Astrocyte of the cerebellum (primary cell): ENCODE data around the gene PCSK6.

Experiments used
- DNase-seq: peaks from one replicate; pipeline ENCODE4 v3.0.0-alpha.2; 2011; ENCODE audit warnings: low read depth
- H3K4me3 ChIP-seq: 2 replicates; pipeline ENCODE4 v1.5.1; 2011; ENCODE audit warnings: mild to moderate bottlenecking, low read depth, low read length, moderate library complexity
- in situ Hi-C: cut with HindIII; loops from 2 replicates; pipeline ENCODE4 v1.10.0; 2017; ENCODE audit warnings: low sequenced_read_pairs
- TF ChIP-seq, protein P1 (sequence below): IDR thresholded peaks from 2 replicates; pipeline ENCODE4 v1.5.1; 2012; ENCODE audit warnings: low read length, low read depth, moderate library complexity, mild to moderate bottlenecking; ENCODE audit errors: missing control alignments

PCSK6 gene

DNA sequence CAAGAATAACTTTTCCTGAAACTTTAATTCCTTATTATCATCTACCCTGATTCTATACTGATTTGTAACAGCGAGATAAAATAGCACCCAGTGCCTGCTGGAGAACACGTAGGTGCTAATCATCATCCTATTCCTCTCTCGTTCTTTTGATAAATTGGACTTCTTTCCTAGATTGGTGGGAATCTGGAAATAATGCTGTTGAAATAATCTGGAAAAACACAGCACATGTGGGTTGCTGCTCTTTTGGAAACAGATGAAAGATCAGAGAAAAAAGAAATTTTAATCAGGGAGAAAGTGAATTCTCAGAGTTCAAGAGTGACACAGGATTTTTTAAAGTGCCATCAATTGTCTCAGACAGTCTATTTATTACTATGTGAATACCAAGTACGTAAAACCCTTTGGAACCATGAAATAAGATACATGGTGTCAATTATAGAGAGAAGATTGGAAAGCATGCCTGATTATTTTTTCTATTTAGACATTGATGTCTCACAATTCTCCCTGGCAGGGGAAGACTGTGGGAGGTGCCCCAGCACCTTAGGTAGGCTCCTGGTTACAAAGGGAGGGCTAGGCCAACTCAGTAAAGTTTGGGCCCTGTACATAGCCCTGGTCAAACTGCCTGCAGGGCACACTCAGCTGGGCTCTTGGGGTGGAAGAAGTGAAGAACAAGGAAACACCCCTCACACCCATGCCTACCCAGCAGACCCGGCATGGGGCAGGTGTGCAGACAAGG is 134.4 kb downstream of the PCSK6 start:
- TF ChIP-seq, protein P1, sequence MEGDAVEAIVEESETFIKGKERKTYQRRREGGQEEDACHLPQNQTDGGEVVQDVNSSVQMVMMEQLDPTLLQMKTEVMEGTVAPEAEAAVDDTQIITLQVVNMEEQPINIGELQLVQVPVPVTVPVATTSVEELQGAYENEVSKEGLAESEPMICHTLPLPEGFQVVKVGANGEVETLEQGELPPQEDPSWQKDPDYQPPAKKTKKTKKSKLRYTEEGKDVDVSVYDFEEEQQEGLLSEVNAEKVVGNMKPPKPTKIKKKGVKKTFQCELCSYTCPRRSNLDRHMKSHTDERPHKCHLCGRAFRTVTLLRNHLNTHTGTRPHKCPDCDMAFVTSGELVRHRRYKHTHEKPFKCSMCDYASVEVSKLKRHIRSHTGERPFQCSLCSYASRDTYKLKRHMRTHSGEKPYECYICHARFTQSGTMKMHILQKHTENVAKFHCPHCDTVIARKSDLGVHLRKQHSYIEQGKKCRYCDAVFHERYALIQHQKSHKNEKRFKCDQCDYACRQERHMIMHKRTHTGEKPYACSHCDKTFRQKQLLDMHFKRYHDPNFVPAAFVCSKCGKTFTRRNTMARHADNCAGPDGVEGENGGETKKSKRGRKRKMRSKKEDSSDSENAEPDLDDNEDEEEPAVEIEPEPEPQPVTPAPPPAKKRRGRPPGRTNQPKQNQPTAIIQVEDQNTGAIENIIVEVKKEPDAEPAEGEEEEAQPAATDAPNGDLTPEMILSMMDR, result no peak
- no peak overlapping the region for H3K4me3 ChIP-seq
- in situ Hi-C loops, result no loop called here
- no peak for DNase-seq

DNA sequence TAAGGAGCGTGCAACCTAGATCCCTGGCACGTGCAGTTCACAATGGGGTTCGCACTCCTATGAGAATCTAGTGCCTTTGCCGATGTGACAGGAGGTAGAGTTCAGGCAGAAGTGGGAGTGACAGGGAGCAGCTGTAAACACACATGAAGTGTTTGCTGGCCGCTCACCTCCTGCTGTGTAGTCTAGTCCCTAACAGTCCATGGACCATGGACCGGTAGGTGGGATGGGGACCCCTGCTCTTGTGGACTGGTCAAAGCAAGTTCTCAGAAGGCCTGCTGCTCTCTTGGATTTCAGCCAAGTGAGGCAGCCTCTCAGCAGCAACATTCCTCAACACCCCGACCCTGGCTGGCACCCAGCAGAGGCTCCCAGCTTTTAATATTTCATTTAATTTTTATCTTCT is 136.3 kb downstream of the PCSK6 start:
- DNase-seq, result no peak
- TF ChIP-seq, protein P1, result no peak
- H3K4me3 ChIP-seq, result no peak overlapping the region
- in situ Hi-C loops, result no loop called here

DNA sequence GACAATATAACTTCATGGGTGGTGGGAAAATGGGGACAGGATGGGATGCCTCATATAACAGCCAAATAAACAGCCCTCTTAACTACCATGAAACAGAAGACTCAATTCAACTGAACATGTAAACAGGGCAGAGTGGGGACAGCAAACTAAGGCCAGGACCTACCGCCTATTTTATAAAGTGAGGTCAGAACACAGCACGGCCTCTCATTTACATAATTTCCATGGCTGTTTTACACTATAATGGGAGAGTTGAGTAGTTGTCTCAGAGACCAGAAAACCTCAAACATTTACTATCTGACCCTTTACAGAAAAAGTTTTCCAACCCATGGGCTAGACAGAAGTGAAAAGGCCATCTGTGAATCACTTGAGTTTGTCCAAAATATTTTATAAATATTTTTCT is 137.8 kb downstream of the PCSK6 start:
- DNase-seq, result no peak
- in situ Hi-C loops, result no loop called here
- TF ChIP-seq, protein P1, result no peak
- no peak overlapping the region for H3K4me3 ChIP-seq

DNA sequence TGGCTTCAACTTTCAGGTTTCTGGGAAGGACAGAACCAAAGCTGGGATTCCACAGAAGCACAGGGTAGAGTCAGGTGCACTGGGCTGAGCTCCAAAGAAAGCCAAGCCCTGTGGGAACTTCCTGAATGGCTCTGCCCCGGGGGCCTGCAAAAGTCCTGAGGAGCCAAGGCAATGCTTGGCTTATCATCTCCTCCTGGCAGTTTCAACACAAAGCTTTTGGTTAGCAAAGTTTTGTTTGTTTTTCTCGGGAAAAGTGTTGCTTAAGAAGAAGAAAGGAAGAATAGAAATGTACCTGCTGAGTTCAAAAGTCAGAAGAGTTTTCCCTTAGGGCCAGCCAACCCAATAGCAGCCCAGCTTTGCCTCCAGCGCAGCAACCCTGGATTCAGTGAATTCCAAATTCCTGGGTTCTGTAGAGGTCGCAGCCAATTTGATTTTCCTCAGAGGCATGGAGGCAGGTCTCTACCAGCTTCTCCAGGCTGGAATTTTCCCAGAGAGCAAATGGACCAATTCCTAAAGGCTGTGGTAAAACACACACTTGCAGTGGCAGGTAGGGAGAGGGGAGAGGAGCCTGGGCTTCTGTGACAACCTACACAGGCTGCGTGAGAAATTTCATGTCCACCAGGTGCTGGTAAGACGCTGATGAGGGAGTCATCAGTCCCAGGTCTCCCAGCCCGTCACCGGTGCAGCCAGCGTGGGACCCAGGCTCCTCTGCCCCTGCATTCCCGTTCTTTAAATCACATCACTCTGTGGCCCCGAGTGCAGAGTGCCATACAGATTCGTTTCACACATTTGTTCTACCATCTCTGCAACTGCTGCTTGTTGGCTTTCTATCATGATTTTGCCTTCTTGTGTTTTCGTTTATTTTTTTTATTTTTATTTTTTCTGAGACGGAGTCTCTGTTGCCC is 140.2 kb downstream of the PCSK6 start:
- TF ChIP-seq, protein P1, result no peak
- no peak overlapping the region for H3K4me3 ChIP-seq
- in situ Hi-C loops, result no loop called here
- no peak for DNase-seq

DNA sequence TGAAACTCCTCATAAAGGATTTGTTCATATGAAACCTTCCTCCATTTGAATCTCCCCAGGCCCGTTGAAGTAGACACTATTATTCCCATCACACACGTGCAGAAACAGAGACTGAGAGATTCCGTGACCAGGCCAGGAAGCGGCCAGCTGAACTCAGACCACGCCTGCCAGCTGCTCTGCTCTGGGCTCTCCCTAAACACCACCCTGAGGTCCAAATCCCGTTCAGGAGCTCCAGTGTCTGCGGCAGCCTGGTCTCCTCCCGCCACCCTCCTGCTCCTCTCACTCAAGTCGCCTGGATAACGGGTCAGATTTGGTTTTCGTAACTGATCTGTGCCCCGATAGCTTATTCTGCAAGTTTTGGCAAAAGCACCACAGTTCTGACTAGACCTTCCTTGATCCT is 140.9 kb downstream of the PCSK6 start:
- in situ Hi-C loops, result no loop called here
- TF ChIP-seq, protein P1, result no peak
- H3K4me3 ChIP-seq, result no peak overlapping the region
- no peak for DNase-seq

DNA sequence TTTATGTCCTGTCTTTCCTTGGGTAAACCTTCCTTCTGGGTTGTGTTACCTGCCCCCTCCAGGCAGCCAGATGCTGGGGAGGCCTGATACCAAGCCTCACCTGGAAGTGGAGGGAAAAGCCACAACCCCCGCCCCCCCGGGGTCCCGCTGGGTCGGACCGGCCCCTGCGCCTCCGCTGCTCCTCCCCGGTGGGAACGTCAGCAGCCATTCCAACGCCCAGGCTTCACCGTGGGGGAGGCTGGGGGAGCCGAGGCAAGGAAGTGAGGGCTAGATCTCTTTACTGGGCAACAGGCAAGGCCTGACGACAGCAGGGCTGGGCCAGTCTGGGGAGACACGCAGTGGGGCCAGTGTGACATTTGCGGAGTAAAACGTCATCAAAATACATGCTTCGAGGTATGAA is 141.5 kb downstream of the PCSK6 start:
- DNase-seq, result no peak
- in situ Hi-C loops, result no loop called here
- TF ChIP-seq, protein P1, result no peak

More for the DNA sequence above, 141.5 kb downstream of the PCSK6 start:
- H3K4me3 ChIP-seq, result no peak overlapping the region
